Astrocyte (in vitro differentiated cells and primary cell): ENCODE data around the gene POLD2.

Experiments
- CTCF ChIP-seq: IDR thresholded peaks from 2 replicates; pipeline ENCODE4 v1.5.1; 2011; ENCODE audit warnings: low read depth, mild to moderate bottlenecking, inconsistent platforms, low read length, moderate library complexity; ENCODE audit not compliant: insufficient read depth
- EZH2 ChIP-seq: IDR thresholded peaks from 2 replicates; pipeline ENCODE4 v1.6.1; 2012; ENCODE audit warnings: mild to moderate bottlenecking, low read length, inconsistent platforms; ENCODE audit not compliant: insufficient read depth

- TF ChIP-seq EZH2 (no peak), CTCF (no peak)
Measured at GRCh38 chr7:44106311-44107065, 16.9 kb downstream of the POLD2 start.
